ENCODE data around the gene CCDC192. TPM values are rescaled to one million over a fixed set of nuclear protein-coding genes. Genes with fewer than 3 reads are reported as not detected.

The CCDC192 gene
- polyA plus RNA-seq, 4 donors, result 0.07 to 0.49 TPM; not detected in 2

- DNase-seq, result no peak
- Histone ChIP-seq H3K27ac (ENCODE audit: low read depth in 1 of 3, low read length in 2 of 3) (no peak overlapping the region), H3K4me1 (ENCODE audit: control insufficient read depth in 3 of 3, insufficient read depth in 2 of 3, low read depth in 1 of 3, low read length in 2 of 3) (peaks cover 5 to 27% (median 12%) of the 10 kb centered on the region in 3 donors), H3K9me3 (ENCODE audit: control insufficient read depth in 2 of 2, insufficient read depth in 1 of 2, low read depth in 1 of 2, low read length in 1 of 2) (no peaks in the 10 kb centered on the region), H3K27me3 (ENCODE audit: control insufficient read depth in 3 of 3, insufficient read depth in 3 of 3, low read length in 3 of 3) (no peaks in the 10 kb centered on the region), H3K36me3 (ENCODE audit: control insufficient read depth in 3 of 3, insufficient read depth in 2 of 3, low read depth in 1 of 3, low read length in 3 of 3) (peaks cover 0 to 6% (median 2%) of the 10 kb centered on the region in 3 donors), H3K4me3 (ENCODE audit: low read depth in 1 of 3, low read length in 3 of 3) (no peak overlapping the region)
- WGBS, 3 donors, result 79 to 94% (median 91%) methylated on average over 3 of the region's 3 CpGs
- no peak for FAIRE-seq
Observed at GRCh38 chr5:127963931-127964330, 260.7 kb downstream of the CCDC192 start.

DNA sequence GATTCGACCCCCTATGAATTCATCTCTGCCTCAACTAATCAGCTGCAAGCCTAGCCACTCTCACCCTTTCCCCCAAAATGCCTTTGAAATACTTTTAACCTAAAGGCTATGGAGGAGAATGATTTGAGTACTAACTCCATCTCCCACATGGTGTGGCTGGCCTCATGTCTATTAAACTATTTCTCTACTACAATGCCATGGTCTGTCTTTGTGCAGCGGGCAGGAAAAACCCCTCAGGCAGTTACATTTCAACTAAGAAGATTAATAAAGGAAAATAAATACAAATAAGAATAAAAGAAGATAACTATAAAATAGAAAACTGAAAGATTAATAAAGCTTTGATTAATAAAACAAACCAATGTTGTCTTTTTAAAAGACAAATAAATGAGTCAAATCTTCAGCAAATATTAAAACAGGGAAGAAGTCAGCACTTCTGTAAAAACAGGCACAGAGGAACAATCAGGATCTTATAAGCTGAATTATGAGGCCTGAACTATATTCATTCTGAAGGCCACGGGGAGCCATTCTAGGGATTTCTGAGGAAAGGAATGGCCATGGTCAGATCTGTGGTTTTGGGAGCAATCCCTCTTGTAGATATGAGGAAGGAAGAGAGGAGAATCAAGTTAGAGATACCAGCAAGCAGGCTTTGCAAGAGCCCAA is 264.3 kb downstream of the CCDC192 start:
- no peaks in the 10 kb centered on the region for H3K27me3 ChIP-seq (ENCODE audit: control insufficient read depth in 3 of 3, insufficient read depth in 3 of 3, low read length in 3 of 3)
- no peaks in the 10 kb centered on the region for H3K9me3 ChIP-seq (ENCODE audit: control insufficient read depth in 2 of 2, insufficient read depth in 1 of 2, low read depth in 1 of 2, low read length in 1 of 2)
- 91 to 93% (median 93%) methylated on average over 3 of the region's 3 CpGs for WGBS, 3 donors
- H3K27ac ChIP-seq (ENCODE audit: low read depth in 1 of 3, low read length in 2 of 3), result no peak overlapping the region
- H3K4me1 ChIP-seq (ENCODE audit: control insufficient read depth in 3 of 3, insufficient read depth in 2 of 3, low read depth in 1 of 3, low read length in 2 of 3), result no peaks in the 10 kb centered on the region
- FAIRE-seq (no peak), DNase-seq (no peak)
- no peak overlapping the region for H3K4me3 ChIP-seq (ENCODE audit: low read depth in 1 of 3, low read length in 3 of 3)
- H3K36me3 ChIP-seq (ENCODE audit: control insufficient read depth in 3 of 3, insufficient read depth in 2 of 3, low read depth in 1 of 3, low read length in 3 of 3), result peaks cover 0 to 6% (median 2%) of the 10 kb centered on the region in 3 donors

DNA sequence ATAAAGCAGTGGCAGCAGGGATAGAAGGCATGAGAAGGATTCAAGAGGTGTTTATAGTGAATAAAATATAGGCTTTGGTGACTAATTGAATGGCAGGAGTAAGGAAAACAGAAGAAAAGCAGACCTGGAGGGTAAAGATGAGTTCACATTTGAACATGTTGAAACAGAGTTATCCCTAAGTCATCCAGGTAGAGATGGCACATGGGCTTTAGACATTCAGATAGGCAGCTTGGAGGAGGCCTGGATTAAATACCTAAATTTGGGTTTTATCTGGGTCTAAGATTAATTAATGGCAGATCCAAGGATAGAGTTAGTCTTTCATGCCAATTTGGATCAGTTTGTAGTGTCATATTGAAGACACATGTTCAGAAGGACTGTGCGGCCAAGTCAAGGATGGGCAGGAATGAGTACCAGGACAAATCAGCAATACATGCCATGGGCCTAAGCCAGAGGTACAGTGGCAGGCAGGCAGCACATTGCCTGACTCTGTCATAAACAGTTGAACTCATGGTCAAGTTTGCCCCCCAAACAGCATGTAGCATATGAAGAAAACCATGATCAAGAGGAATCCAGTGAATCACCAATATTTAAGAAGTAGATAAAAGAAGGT is 264.9 kb downstream of the CCDC192 start:
- H3K27ac ChIP-seq (ENCODE audit: low read depth in 1 of 3, low read length in 2 of 3), result no peak overlapping the region

DNA sequence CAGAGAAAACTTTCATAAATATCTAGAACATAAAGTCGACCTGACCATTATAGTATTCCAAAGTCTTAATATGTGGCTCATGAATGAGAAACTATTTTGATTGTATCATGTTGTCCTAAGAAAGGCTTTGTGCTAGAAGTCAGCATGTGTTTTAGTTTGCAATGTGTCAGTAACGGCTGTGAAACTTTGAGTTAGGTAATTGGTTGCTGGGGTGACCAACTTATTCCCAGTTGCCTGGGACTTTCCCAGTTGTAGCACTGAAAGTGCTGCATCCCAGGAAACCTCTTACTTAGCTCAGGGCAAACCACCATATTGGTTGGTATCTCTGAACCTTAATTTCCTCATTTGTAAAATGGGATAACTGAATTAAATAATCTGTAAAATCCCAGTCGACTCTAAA is 265.8 kb downstream of the CCDC192 start:
- no peak for DNase-seq

More for the DNA sequence above, 264.9 kb downstream of the CCDC192 start:
- FAIRE-seq (no peak), DNase-seq (no peak)
- peaks cover 0 to 6% (median 2%) of the 10 kb centered on the region in 3 donors for H3K36me3 ChIP-seq (ENCODE audit: control insufficient read depth in 3 of 3, insufficient read depth in 2 of 3, low read depth in 1 of 3, low read length in 3 of 3)
- H3K4me3 ChIP-seq (ENCODE audit: low read depth in 1 of 3, low read length in 3 of 3), result no peak overlapping the region
- H3K9me3 ChIP-seq (ENCODE audit: control insufficient read depth in 2 of 2, insufficient read depth in 1 of 2, low read depth in 1 of 2, low read length in 1 of 2), result no peaks in the 10 kb centered on the region
- H3K4me1 ChIP-seq (ENCODE audit: control insufficient read depth in 3 of 3, insufficient read depth in 2 of 3, low read depth in 1 of 3, low read length in 2 of 3), result no peaks in the 10 kb centered on the region
- 97 to 100% (median 100%) methylated on average over 1 of the region's 1 CpG for WGBS, 3 donors
- no peaks in the 10 kb centered on the region for H3K27me3 ChIP-seq (ENCODE audit: control insufficient read depth in 3 of 3, insufficient read depth in 3 of 3, low read length in 3 of 3)

GRCh38 chr5:127969651-127970050 is 266.5 kb downstream of the CCDC192 start:
- DNase-seq (no peak), FAIRE-seq (no peak)
- Histone ChIP-seq H3K27me3 (ENCODE audit: control insufficient read depth in 3 of 3, insufficient read depth in 3 of 3, low read length in 3 of 3) (no peaks in the 10 kb centered on the region), H3K9me3 (ENCODE audit: control insufficient read depth in 2 of 2, insufficient read depth in 1 of 2, low read depth in 1 of 2, low read length in 1 of 2) (no peaks in the 10 kb centered on the region), H3K4me1 (ENCODE audit: control insufficient read depth in 3 of 3, insufficient read depth in 2 of 3, low read depth in 1 of 3, low read length in 2 of 3) (no peaks in the 10 kb centered on the region), H3K36me3 (ENCODE audit: control insufficient read depth in 3 of 3, insufficient read depth in 2 of 3, low read depth in 1 of 3, low read length in 3 of 3) (peaks cover 0 to 6% (median 2%) of the 10 kb centered on the region in 3 donors), H3K4me3 (ENCODE audit: low read depth in 1 of 3, low read length in 3 of 3) (no peak overlapping the region), H3K27ac (ENCODE audit: low read depth in 1 of 3, low read length in 2 of 3) (no peak overlapping the region)

More for the DNA sequence above, 265.8 kb downstream of the CCDC192 start:
- 90 to 94% (median 93%) methylated on average over 3 of the region's 3 CpGs for WGBS, 3 donors
- H3K27ac ChIP-seq (ENCODE audit: low read depth in 1 of 3, low read length in 2 of 3), result no peak overlapping the region
- no peak for FAIRE-seq
- no peak overlapping the region for H3K4me3 ChIP-seq (ENCODE audit: low read depth in 1 of 3, low read length in 3 of 3)
- H3K36me3 ChIP-seq (ENCODE audit: control insufficient read depth in 3 of 3, insufficient read depth in 2 of 3, low read depth in 1 of 3, low read length in 3 of 3), result peaks cover 0 to 6% (median 2%) of the 10 kb centered on the region in 3 donors
- H3K27me3 ChIP-seq (ENCODE audit: control insufficient read depth in 3 of 3, insufficient read depth in 3 of 3, low read length in 3 of 3), result no peaks in the 10 kb centered on the region
- H3K4me1 ChIP-seq (ENCODE audit: control insufficient read depth in 3 of 3, insufficient read depth in 2 of 3, low read depth in 1 of 3, low read length in 2 of 3), result no peaks in the 10 kb centered on the region
- H3K9me3 ChIP-seq (ENCODE audit: control insufficient read depth in 2 of 2, insufficient read depth in 1 of 2, low read depth in 1 of 2, low read length in 1 of 2), result no peaks in the 10 kb centered on the region

DNA sequence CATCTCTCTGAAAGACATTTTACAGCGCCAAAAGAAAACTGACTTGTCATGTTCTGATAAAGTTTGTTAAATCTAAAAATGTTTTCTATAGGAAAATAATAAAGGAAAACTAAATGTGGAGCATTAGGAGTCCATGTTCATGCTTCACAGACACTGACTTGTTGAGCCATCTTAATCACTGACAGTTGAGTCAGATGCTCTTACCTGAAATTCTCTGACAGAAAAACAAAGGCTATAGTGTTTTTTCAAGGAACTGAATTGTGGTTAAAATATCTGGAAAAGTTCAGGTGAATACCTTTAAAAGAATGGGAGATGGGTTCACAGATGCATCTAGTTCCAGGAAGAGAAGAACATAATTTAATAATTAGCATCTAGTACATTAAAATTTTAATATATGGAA is 266.9 kb downstream of the CCDC192 start:
- FAIRE-seq, result no peak
- H3K36me3 ChIP-seq (ENCODE audit: control insufficient read depth in 3 of 3, insufficient read depth in 2 of 3, low read depth in 1 of 3, low read length in 3 of 3), result peaks cover 0 to 6% (median 2%) of the 10 kb centered on the region in 3 donors
- WGBS, 3 donors, result 94 to 99% (median 95%) methylated on average over 1 of the region's 1 CpG
- H3K9me3 ChIP-seq (ENCODE audit: control insufficient read depth in 2 of 2, insufficient read depth in 1 of 2, low read depth in 1 of 2, low read length in 1 of 2), result no peaks in the 10 kb centered on the region
- H3K27ac ChIP-seq (ENCODE audit: low read depth in 1 of 3, low read length in 2 of 3), result no peak overlapping the region
- no peaks in the 10 kb centered on the region for H3K4me1 ChIP-seq (ENCODE audit: control insufficient read depth in 3 of 3, insufficient read depth in 2 of 3, low read depth in 1 of 3, low read length in 2 of 3)
- H3K27me3 ChIP-seq (ENCODE audit: control insufficient read depth in 3 of 3, insufficient read depth in 3 of 3, low read length in 3 of 3), result no peaks in the 10 kb centered on the region
- no peak for DNase-seq
- no peak overlapping the region for H3K4me3 ChIP-seq (ENCODE audit: low read depth in 1 of 3, low read length in 3 of 3)

GRCh38 chr5:127970854-127971425 is 267.7 kb downstream of the CCDC192 start:
- peaks cover 0 to 6% (median 2%) of the 10 kb centered on the region in 3 donors for H3K36me3 ChIP-seq (ENCODE audit: control insufficient read depth in 3 of 3, insufficient read depth in 2 of 3, low read depth in 1 of 3, low read length in 3 of 3)
- DNase-seq (no peak), FAIRE-seq (no peak)
- no peaks in the 10 kb centered on the region for H3K4me1 ChIP-seq (ENCODE audit: control insufficient read depth in 3 of 3, insufficient read depth in 2 of 3, low read depth in 1 of 3, low read length in 2 of 3)
- WGBS, 3 donors, result 83 to 88% (median 87%) methylated on average over 2 of the region's 2 CpGs
- H3K9me3 ChIP-seq (ENCODE audit: control insufficient read depth in 2 of 2, insufficient read depth in 1 of 2, low read depth in 1 of 2, low read length in 1 of 2), result no peaks in the 10 kb centered on the region
- H3K27me3 ChIP-seq (ENCODE audit: control insufficient read depth in 3 of 3, insufficient read depth in 3 of 3, low read length in 3 of 3), result no peaks in the 10 kb centered on the region
- no peak overlapping the region for H3K4me3 ChIP-seq (ENCODE audit: low read depth in 1 of 3, low read length in 3 of 3)
- no peak overlapping the region for H3K27ac ChIP-seq (ENCODE audit: low read depth in 1 of 3, low read length in 2 of 3)

DNA sequence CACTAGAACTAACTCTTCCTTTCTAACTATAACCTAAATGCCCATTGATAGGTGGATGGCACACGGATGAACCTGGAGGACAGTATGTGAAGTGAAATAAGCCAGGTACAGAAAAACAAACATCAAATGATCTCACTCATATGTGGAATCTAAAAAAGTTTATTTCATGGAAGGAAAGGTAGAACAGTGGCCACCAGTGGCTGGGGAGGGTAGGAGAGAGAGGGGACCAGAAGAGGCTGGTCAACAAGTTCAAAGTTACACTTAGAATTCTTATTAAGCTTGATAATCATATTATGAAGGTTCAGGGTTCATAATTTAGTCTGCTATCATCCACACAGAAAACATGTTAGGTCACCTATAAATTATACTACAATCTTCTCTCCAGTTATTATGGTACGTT is 272.8 kb downstream of the CCDC192 start:
- WGBS, 3 donors, result 83 to 89% (median 87%) methylated on average over 2 of the region's 2 CpGs
- no peak overlapping the region for H3K27ac ChIP-seq (ENCODE audit: low read depth in 1 of 3, low read length in 2 of 3)

More for the DNA sequence above, 272.8 kb downstream of the CCDC192 start:
- Histone ChIP-seq H3K36me3 (ENCODE audit: control insufficient read depth in 3 of 3, insufficient read depth in 2 of 3, low read depth in 1 of 3, low read length in 3 of 3) (no peaks in the 10 kb centered on the region), H3K27me3 (ENCODE audit: control insufficient read depth in 3 of 3, insufficient read depth in 3 of 3, low read length in 3 of 3) (no peaks in the 10 kb centered on the region), H3K4me3 (ENCODE audit: low read depth in 1 of 3, low read length in 3 of 3) (no peak overlapping the region), H3K4me1 (ENCODE audit: control insufficient read depth in 3 of 3, insufficient read depth in 2 of 3, low read depth in 1 of 3, low read length in 2 of 3) (peaks cover 0 to 7% (median 3%) of the 10 kb centered on the region in 3 donors), H3K9me3 (ENCODE audit: control insufficient read depth in 2 of 2, insufficient read depth in 1 of 2, low read depth in 1 of 2, low read length in 1 of 2) (no peaks in the 10 kb centered on the region)
- no peak for FAIRE-seq
- no peak for DNase-seq

Measured in small intestine (tissue), 7 donors.